GM23338 (cell line): ENCODE results near the gene TMEM63A. TPM values are rescaled to one million over a fixed set of nuclear protein-coding genes. Genes with fewer than 3 reads are reported as not detected.

Source experiments
- ATAC-seq: fragments of 200-7000 bp; cut with Tn5 transposase; 3 replicates; pipeline ENCODE4 v1.9.1; 2020
- DNase-seq: peaks from one replicate; pipeline ENCODE4 v3.0.0-alpha.2; 2015; ENCODE audit warnings: low spot score
- H2AFZ ChIP-seq: fragments of 200-600 bp; sonication (generic); 2 replicates; pipeline ENCODE4 v1.8.0; 2016; ENCODE audit warnings: antibody characterized with exemption, mild to moderate bottlenecking, moderate library complexity
- H3F3A ChIP-seq: fragments of 200-600 bp; sonication (generic); replicated peaks from 2 replicates; pipeline ENCODE4 v1.8.0; 2017; ENCODE audit warnings: antibody characterized with exemption, mixed run types, low read depth
- H3K27ac ChIP-seq: fragments of 200-600 bp; sonication (generic); 2 replicates; pipeline ENCODE4 v1.6.1; 2016; ENCODE audit warnings: low read depth
- H3K27me3 ChIP-seq: fragments of 200-600 bp; sonication (generic); 2 replicates; pipeline ENCODE4 v1.8.0; 2016; ENCODE audit warnings: mild to moderate bottlenecking, mixed run types, moderate library complexity; ENCODE audit not compliant: insufficient read depth
- H3K36me3 ChIP-seq: fragments of 200-600 bp; sonication (generic); 2 replicates; pipeline ENCODE4 v1.8.0; 2016; ENCODE audit warnings: mild to moderate bottlenecking; ENCODE audit not compliant: insufficient read depth
- H3K4me1 ChIP-seq: fragments of 200-600 bp; sonication (generic); 2 replicates; pipeline ENCODE4 v1.8.0; 2016; ENCODE audit warnings: mild to moderate bottlenecking, moderate library complexity; ENCODE audit not compliant: insufficient read depth
- H3K4me2 ChIP-seq: fragments of 200-600 bp; sonication (generic); 2 replicates; pipeline ENCODE4 v1.7.1; 2017; ENCODE audit warnings: mixed run types
- H3K4me3 ChIP-seq: fragments of 200-600 bp; sonication (generic); 2 replicates; pipeline ENCODE4 v1.6.1; 2016; ENCODE audit warnings: mixed run types
- H3K79me2 ChIP-seq: fragments of 200-600 bp; sonication (generic); replicated peaks from 2 replicates; pipeline ENCODE4 v1.8.0; 2017; ENCODE audit warnings: mild to moderate bottlenecking; ENCODE audit not compliant: insufficient read depth
- H3K9me2 ChIP-seq: fragments of 200-600 bp; sonication (generic); 2 replicates; pipeline ENCODE4 v1.8.0; 2017; ENCODE audit not compliant: insufficient read depth
- H4K20me1 ChIP-seq: fragments of 200-600 bp; sonication (generic); replicated peaks from 2 replicates; pipeline ENCODE4 v1.8.0; 2017; ENCODE audit warnings: mild to moderate bottlenecking; ENCODE audit not compliant: insufficient read depth
- H3K27ac Mint-ChIP-seq: 2 replicates; pipeline ENCODE4 v1.8.0; 2020; ENCODE audit warnings: inconsistent platforms, mild to moderate bottlenecking, moderate library complexity, mixed read lengths
- H3K27me3 Mint-ChIP-seq: 3 replicates; pipeline ENCODE4 v1.8.0; 2022; ENCODE audit warnings: low read depth, mild to moderate bottlenecking, moderate library complexity, mixed read lengths, inconsistent platforms; ENCODE audit not compliant: insufficient read depth, poor library complexity
- H3K36me3 Mint-ChIP-seq: 3 replicates; pipeline ENCODE4 v1.8.0; 2021; ENCODE audit warnings: low read depth, mild to moderate bottlenecking, inconsistent platforms, moderate library complexity, mixed read lengths
- H3K4me1 Mint-ChIP-seq: 3 replicates; pipeline ENCODE4 v1.8.0; 2020; ENCODE audit warnings: mild to moderate bottlenecking, inconsistent platforms, mixed read lengths
- H3K4me3 Mint-ChIP-seq: 3 replicates; pipeline ENCODE4 v1.8.0; 2021; ENCODE audit warnings: moderate library complexity, mild to moderate bottlenecking, inconsistent platforms, mixed read lengths
- H3K9me3 Mint-ChIP-seq: 3 replicates; pipeline ENCODE4 v1.8.0; 2020; ENCODE audit warnings: moderate library complexity, mild to moderate bottlenecking, inconsistent platforms, mixed read lengths
- JUNB ChIP-seq: IDR thresholded peaks from one replicate; pipeline ENCODE4 v1.6.1; 2016; ENCODE audit warnings: antibody characterized with exemption; ENCODE audit not compliant: unreplicated experiment
- STAT1 ChIP-seq: IDR thresholded peaks from one replicate; pipeline ENCODE4 v1.6.1; 2016; ENCODE audit warnings: antibody characterized with exemption; ENCODE audit not compliant: unreplicated experiment
- ZNF331 ChIP-seq: fragments of 250-450 bp; sonication (Bioruptor Pico); IDR thresholded peaks from 2 replicates; pipeline ENCODE4 v1.5.0; 2020; ENCODE audit warnings: low read depth, mild to moderate bottlenecking, moderate library complexity
- polyA plus RNA-seq: library from polyadenylated mRNA; unstranded; fragments of >200 nt; fragmentation: Nextera tagmentation; extraction: Ambion mirVana; gene quantifications from 2 replicates; pipeline ENCODE4 v1.2.1, GENCODE V29; 2016
- total RNA-seq: library from RNA; depleted of rRNA; stranded (reverse); fragments of >200 nt; shearing (Covaris generic); gene quantifications from 2 replicates; pipeline ENCODE4 v1.2.3, GENCODE V29; 2014
- TF ChIP-seq, protein P1 (sequence below): fragments of 250-450 bp; sonication (Bioruptor Pico); IDR thresholded peaks from 2 replicates; pipeline ENCODE4 v1.5.0; 2020; ENCODE audit warnings: mild to moderate bottlenecking, moderate library complexity
- TF ChIP-seq, protein P2 (sequence below): IDR thresholded peaks from 2 replicates; pipeline ENCODE4 v1.6.1; 2016; ENCODE audit warnings: antibody characterized with exemption
- TF ChIP-seq, protein P3 (sequence below), 2 experiments: fragments of 200-600 bp in 1 of 2; sonication (generic) in 1 of 2; conservative IDR thresholded peaks; 2 replicates each; pipeline versions ENCODE4 v1.5.1 to v1.6.1; 2016 to 2017; ENCODE audit warnings: antibody characterized with exemption in 2 of 2, low read depth in 2 of 2, mild to moderate bottlenecking in 2 of 2, moderate library complexity in 1 of 2

The TMEM63A gene
- total and polyA plus RNA-seq, 2 experiments from 2014 or later: 31.7 to 76.9 TPM

DNA sequence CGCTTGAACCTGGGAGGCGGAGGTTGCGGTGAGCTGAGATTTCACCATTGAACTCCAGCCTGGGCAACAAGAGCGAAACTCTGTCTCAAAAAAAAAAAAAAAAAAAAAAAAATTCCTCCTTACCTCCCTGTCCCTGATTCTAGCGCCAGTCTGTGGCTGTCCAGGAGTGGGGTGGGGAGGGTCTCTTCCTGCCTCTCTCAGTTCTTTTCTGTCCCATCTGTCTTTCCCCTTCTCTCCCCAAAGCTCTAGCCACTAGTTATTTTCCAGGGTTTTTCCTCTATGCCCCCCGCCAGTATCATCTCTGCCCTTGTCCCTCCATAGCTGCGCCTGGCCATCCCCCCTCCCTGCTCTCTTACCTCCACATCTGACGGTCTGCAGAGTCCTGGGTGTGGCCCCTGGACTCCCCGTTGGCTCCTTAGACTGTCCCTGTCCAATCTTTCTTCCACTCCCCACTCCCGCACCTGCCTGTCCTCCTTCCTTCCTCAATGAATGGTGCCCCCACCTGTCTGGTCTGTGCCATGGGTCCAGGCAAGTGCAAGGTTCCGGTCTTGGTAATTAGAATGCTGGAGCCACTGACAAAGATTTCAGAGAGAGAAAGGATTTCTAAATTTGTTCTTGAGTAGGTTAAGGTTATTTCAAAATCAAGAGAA lies 1.6 kb upstream of the TMEM63A start:
- H3K4me3 ChIP-seq: peak overlapping the region; percentile 94
- Mint-ChIP-seq H3K4me1 (peaks cover 42% of the 10 kb centered on the region), H3K36me3 (peaks cover 5% of the 10 kb centered on the region), H3K27ac (no peak overlapping the region), H3K9me3 (no peaks in the 10 kb centered on the region), H3K4me3 (peak overlapping the region; percentile 84), H3K27me3 (peaks cover 20% of the 10 kb centered on the region)
- no peak for TF ChIP-seq STAT1
- TF ChIP-seq, protein P1, sequence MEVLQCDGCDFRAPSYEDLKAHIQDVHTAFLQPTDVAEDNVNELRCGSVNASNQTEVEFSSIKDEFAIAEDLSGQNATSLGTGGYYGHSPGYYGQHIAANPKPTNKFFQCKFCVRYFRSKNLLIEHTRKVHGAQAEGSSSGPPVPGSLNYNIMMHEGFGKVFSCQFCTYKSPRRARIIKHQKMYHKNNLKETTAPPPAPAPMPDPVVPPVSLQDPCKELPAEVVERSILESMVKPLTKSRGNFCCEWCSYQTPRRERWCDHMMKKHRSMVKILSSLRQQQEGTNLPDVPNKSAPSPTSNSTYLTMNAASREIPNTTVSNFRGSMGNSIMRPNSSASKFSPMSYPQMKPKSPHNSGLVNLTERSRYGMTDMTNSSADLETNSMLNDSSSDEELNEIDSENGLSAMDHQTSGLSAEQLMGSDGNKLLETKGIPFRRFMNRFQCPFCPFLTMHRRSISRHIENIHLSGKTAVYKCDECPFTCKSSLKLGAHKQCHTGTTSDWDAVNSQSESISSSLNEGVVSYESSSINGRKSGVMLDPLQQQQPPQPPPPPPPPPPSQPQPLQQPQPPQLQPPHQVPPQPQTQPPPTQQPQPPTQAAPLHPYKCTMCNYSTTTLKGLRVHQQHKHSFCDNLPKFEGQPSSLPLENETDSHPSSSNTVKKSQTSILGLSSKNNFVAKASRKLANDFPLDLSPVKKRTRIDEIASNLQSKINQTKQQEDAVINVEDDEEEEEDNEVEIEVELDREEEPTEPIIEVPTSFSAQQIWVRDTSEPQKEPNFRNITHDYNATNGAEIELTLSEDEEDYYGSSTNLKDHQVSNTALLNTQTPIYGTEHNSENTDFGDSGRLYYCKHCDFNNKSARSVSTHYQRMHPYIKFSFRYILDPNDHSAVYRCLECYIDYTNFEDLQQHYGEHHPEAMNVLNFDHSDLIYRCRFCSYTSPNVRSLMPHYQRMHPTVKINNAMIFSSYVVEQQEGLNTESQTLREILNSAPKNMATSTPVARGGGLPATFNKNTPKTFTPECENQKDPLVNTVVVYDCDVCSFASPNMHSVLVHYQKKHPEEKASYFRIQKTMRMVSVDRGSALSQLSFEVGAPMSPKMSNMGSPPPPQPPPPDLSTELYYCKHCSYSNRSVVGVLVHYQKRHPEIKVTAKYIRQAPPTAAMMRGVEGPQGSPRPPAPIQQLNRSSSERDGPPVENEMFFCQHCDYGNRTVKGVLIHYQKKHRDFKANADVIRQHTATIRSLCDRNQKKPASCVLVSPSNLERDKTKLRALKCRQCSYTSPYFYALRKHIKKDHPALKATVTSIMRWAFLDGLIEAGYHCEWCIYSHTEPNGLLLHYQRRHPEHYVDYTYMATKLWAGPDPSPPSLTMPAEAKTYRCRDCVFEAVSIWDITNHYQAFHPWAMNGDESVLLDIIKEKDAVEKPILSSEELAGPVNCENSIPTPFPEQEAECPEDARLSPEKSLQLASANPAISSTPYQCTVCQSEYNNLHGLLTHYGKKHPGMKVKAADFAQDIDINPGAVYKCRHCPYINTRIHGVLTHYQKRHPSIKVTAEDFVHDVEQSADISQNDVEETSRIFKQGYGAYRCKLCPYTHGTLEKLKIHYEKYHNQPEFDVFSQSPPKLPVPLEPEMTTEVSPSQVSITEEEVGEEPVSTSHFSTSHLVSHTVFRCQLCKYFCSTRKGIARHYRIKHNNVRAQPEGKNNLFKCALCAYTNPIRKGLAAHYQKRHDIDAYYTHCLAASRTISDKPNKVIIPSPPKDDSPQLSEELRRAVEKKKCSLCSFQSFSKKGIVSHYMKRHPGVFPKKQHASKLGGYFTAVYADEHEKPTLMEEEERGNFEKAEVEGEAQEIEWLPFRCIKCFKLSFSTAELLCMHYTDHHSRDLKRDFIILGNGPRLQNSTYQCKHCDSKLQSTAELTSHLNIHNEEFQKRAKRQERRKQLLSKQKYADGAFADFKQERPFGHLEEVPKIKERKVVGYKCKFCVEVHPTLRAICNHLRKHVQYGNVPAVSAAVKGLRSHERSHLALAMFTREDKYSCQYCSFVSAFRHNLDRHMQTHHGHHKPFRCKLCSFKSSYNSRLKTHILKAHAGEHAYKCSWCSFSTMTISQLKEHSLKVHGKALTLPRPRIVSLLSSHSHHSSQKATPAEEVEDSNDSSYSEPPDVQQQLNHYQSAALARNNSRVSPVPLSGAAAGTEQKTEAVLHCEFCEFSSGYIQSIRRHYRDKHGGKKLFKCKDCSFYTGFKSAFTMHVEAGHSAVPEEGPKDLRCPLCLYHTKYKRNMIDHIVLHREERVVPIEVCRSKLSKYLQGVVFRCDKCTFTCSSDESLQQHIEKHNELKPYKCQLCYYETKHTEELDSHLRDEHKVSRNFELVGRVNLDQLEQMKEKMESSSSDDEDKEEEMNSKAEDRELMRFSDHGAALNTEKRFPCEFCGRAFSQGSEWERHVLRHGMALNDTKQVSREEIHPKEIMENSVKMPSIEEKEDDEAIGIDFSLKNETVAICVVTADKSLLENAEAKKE (CRISPR knock-in tag): no peak
- TF ChIP-seq JUNB: no peak
- TF ChIP-seq, protein P2, sequence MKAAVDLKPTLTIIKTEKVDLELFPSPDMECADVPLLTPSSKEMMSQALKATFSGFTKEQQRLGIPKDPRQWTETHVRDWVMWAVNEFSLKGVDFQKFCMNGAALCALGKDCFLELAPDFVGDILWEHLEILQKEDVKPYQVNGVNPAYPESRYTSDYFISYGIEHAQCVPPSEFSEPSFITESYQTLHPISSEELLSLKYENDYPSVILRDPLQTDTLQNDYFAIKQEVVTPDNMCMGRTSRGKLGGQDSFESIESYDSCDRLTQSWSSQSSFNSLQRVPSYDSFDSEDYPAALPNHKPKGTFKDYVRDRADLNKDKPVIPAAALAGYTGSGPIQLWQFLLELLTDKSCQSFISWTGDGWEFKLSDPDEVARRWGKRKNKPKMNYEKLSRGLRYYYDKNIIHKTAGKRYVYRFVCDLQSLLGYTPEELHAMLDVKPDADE: no peak
- TF ChIP-seq ZNF331 (CRISPR knock-in tag): no peak
- TF ChIP-seq, protein P3, sequence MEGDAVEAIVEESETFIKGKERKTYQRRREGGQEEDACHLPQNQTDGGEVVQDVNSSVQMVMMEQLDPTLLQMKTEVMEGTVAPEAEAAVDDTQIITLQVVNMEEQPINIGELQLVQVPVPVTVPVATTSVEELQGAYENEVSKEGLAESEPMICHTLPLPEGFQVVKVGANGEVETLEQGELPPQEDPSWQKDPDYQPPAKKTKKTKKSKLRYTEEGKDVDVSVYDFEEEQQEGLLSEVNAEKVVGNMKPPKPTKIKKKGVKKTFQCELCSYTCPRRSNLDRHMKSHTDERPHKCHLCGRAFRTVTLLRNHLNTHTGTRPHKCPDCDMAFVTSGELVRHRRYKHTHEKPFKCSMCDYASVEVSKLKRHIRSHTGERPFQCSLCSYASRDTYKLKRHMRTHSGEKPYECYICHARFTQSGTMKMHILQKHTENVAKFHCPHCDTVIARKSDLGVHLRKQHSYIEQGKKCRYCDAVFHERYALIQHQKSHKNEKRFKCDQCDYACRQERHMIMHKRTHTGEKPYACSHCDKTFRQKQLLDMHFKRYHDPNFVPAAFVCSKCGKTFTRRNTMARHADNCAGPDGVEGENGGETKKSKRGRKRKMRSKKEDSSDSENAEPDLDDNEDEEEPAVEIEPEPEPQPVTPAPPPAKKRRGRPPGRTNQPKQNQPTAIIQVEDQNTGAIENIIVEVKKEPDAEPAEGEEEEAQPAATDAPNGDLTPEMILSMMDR (conservative IDR thresholded peaks at IDR 0.05; ENCODE audit: low read depth in 2 of 2): peak in 1 of 2 experiments; percentile 38; a peak in 2 of 4 replicates
- DNase-seq (no peak), ATAC-seq (no peak)
- peaks cover 29% of the 10 kb centered on the region for H3K4me1 ChIP-seq
- H2AFZ ChIP-seq: no peak overlapping the region
- peaks cover 42% of the 10 kb centered on the region for H3K79me2 ChIP-seq
- peaks cover 18% of the 10 kb centered on the region for H3F3A ChIP-seq
- no peaks in the 10 kb centered on the region for H3K27me3 ChIP-seq
- H3K9me2 ChIP-seq: no peaks in the 10 kb centered on the region
- H3K4me2 ChIP-seq: peak overlapping the region; percentile 96
- H4K20me1 ChIP-seq: peaks cover 6% of the 10 kb centered on the region
- no peaks in the 10 kb centered on the region for H3K36me3 ChIP-seq
- H3K27ac ChIP-seq: no peak overlapping the region
